ENCODE data around the gene FBXL16.

- no peak for TF ChIP-seq CTCF (IDR thresholded peaks at IDR 0.05)
- no peak for TF ChIP-seq POLR2A (IDR thresholded peaks at IDR 0.05)
Measured at GRCh38 chr16:670485-671352, 34.9 kb downstream of the FBXL16 start.
